ENCODE data around the gene ARSB.

ARSB gene

GRCh38 chr5:78799266-78800017, 185.7 kb downstream of the ARSB start:
- no peak for DNase-seq

DNA sequence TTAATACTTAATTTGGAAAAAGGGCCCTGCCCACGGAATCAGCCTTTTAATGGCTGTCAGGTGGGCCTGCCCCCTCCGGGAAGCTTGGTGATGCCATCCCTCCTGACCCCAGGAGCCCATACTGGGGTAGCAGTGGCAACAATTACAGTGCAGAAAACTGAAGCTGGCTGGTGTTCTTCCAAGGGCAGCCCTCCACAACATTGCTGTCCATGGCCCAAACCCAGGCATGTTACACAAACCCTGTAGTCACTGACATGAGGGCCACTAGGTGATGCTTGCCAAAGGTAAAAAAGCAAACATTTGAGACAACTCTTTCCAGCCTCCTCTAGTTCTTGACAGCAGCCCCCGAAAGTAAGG, 186.5 kb downstream of the ARSB start:
- DNase-seq, result no peak

DNA sequence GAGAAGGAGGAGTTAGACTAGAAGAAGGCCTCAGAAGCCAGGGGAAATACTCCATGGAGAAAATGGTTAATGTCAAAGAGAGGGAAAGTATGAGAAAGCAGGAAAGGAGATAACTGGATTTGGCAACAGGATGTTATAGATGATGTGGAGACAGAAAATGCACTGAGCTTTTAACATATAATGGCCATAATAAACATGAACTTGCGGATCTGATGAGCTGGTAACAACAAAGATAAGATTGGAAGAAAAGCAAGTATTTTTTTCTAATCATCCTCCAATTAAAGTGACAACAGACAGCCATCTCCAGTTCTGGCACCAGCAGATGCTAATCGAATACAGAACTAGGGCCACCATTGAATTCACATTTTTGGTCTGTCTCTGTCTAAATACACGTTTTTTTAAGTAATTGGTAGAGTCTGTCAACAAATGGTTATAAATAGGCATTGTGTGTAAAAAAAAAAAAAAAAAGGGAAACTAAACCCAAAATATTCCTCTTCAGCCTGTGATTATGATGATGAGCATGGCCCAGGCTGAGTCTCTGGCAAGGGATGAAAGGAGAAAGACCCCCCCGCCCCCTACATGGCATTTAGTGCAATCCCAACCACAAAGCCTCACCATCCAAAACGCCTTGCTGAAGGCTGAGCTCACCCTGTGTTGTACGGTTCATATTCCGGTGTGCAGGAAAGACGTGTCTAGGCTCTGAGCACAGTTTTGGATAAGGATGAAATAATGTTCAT, 187.0 kb downstream of the ARSB start:
- no peak for DNase-seq

DNA sequence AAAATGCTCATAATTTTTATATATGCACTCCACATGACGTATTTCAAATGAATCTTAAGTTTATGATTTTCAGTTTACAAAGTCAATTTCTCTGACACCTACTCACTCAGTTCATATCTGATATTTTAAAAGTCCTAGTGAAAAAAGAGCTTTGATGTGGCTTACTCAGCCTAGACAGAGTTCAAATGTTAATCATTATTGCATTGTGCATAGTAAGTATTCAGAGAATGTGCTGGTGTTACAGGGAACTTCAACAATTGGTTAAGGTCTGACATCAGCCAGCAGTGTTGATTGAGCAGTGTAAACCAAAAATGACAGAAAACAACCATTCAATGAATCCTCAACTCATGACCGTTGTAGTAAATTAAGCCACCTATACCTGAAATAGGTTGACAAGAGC, 189.4 kb downstream of the ARSB start:
- DNase-seq, result no peak

GRCh38 chr5:78794693-78795215, 190.4 kb downstream of the ARSB start:
- DNase-seq, result no peak

DNA sequence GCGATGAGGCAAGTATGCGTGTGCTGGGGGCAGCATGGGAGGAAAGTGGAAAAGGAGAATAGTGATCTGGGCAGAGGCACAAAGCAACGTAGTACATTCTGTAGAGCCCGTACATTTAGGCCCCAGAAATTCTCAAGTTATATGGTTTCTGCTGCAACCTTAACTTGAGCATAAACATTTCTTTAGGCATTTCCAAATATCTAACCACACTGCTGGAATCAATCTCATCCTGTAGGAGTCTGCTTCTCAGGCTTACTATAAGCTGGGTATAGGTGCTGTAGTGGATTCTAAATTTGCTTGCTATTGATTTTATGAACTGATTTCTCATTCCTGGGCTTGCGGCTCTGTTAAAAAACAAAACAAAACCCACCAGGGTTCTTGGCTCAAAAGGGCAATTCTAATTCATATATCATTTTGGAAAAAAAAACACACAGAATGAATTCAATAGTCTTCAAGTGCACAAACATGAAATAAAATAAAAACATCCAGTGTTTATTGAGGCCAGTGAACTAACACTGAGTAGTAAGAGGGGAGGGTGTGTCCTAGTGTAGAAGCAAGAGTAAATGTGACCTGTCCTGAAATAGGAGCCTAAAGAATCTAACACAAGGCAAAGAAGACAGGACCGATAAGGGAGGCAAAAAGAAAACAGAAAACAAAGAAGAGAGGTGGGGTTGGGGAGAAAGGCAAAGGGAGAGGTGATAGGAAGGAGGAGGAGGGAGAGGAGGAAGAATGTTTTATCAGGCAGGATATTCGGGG, 191.0 kb downstream of the ARSB start:
- DNase-seq, result no peak

- DNase-seq, result no peak
These were observed 192.6 kb downstream of the ARSB start for GRCh38 chr5:78792345-78793055.

DNA sequence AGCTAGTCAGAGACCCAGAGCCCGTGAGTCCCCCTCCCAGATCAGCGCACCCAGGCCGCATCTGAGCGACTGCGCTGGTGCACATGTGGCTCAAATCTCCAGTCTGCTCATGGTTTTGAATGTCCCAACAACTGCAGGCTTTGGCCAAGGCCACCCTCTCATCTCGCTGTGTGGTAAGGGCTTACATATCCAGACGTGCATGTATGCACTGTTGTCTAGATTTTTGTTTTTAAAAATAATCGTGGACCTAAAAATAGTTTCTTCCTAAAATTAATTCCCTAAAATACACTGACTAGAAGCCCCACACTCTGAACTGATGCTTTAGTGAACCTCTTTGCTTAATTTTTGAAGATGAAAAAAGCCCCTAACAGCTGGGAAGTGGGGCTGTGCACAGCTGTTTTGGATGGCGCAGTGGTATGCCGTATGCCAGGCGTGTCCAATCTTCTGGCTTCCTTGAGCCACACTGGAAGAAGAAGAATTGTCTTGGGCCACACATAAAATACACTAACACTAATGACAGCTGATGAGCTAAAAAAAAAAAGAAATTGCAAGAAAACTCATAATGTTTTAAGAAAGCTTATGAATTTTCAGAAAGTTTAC, 193.5 kb downstream of the ARSB start:
- no peak for DNase-seq

DNA sequence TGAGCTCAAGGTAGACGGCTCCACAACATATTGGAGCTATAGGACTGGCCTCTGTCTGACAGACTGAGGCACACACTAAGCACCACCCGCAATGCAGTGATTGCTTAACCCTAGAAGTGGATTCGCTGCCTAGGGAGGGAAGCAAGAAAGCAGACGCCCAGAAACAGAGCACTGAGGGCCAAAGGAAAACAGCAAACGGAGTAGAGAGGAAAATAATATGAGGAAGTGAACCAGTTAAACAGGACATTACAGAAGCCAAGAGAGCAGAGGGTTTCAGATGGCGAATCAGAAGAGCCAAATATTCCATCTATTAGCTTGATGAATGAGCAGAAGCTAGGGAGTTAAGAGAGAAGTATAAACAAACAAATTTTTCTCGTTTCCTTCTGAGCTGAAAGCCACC, 197.3 kb downstream of the ARSB start:
- no peak for DNase-seq

GRCh38 chr5:78785454-78785853, 199.7 kb downstream of the ARSB start:
- DNase-seq, result no peak

- DNase-seq, result no peak
These were observed 201.5 kb downstream of the ARSB start for GRCh38 chr5:78783434-78784130.

GRCh38 chr5:78782728-78783127, 202.4 kb downstream of the ARSB start:
- DNase-seq, result no peak

- DNase-seq, result no peak
These were observed 203.4 kb downstream of the ARSB start for GRCh38 chr5:78781611-78782286.

DNA sequence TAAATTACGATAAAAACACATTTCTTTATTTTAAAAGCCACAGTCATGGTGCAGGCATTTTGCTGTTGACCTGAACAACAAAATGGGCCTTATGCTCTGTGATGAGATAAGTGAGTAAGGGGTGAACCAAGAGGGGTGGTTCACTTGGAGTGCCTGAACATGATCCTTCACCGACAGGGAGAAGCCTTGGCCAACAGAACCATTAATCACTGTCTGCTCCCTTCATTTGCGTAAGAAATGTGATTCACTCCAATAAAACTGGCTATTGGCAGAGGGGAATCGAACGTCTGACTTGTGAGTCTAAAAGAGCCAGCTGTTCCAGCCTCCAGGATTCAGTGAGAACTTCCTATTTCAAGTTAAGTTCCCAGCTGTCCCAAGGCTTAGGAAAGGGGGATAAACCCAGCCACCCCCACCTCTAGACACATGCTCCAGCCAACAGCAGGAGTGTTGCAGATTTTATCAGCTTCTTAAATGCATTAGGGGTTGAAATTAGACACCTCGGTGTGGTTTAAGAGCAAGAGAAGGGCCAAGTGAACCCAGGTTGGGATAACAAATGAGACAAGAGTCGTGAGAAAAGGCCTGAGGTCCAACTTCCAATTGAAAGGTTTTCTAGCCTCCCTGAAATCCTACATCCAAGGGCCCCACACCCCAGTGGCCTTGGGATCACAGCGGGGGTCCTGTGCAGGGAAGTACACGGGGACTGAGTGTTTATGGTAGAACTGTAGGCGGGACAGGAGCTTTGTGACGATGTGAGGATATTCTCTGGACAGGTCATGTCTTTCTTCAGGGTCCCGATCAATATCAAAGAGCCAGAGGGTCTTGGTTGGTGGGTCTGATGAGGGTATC, 205.1 kb downstream of the ARSB start:
- no peak for DNase-seq

DNA sequence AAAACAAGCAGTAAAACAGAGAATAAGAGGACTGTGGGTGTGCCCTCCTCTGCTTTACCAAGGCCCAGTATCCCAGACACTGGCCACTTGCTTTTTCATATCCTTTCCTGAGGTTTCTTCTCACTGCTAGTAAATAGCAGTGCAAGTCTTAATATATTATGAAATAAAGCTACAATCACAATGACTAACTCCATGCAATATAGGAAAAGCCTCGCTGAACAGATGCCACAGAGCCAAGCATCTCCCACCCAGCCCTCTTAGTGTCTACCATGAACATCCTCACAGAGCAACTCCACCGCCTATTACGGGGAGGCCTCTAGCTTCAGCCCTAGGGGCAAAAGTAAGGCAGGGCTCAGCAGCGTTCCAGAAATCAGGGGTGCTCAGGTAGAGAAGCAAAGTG, 205.8 kb downstream of the ARSB start:
- no peak for DNase-seq

- no peak for DNase-seq
These were observed 206.6 kb downstream of the ARSB start for GRCh38 chr5:78778538-78778937.

DNA sequence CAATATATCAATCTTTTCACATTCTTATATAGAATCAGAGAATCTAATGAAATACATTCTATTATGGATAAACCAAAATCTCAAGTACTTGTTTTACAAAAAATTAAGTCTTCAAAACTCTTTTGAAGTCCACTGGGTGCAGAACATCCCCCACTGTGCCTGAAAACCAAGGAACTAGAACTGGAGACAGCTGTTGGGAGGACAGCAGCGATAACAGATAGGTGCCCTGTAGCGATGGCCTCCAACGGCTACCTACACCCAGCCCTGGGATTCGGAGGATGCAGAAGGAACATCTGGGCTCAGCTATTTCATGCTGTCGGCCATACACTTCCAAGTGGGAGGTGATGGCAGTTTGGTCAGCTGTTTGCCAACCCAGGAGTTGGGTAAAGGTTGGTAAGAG, 207.2 kb downstream of the ARSB start:
- DNase-seq, result no peak

DNA sequence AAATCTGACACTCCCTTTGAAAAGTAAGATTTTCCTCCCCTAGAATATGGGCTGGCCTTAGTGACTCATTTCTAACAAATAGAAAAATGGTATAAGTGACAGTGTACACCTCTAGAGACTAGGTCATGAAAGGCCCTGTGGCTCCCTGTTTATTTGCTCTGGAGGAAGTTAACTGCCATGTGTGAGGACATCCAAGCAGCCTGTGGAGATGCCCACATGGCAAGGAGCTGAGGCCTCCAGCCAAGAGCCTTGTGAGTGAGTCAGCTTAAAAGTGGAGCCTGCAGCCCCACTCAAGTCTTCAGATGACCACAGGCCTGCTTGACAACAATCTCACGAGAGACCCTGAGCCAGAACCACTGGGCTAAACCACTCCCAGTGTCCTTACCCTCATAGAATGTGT, 208.5 kb downstream of the ARSB start:
- no peak for DNase-seq

- no peak for DNase-seq
These were observed 211.5 kb downstream of the ARSB start for GRCh38 chr5:78773655-78774054.

All from NCI-H1105 (cell line).